ENCODE results near the gene RFC4. TPM values are rescaled to one million over a fixed set of nuclear protein-coding genes. Genes with fewer than 3 reads are reported as not detected.

The RFC4 gene
- total and polyA plus RNA-seq, 9 of the 15 experiments (the other 6 are each of a cell fraction or from before 2014, with no cell fraction given) = 105 to 227 (median 180) TPM

- TF ChIP-seq SMARCA4 (IDR thresholded peaks at IDR 0.05) = no peak
- TF ChIP-seq MBD1 (CRISPR knock-in tag; IDR thresholded peaks at IDR 0.05) = no peak
- TF ChIP-seq FOXM1 (IDR thresholded peaks at IDR 0.05; ENCODE audit: low read depth) = peak; percentile 71
- TF ChIP-seq FOXM1 (CRISPR knock-in tag; IDR thresholded peaks at IDR 0.05; ENCODE audit: low read depth) = no peak
- TF ChIP-seq ATF1 (CRISPR knock-in tag; IDR thresholded peaks at IDR 0.05) = peak; percentile 61; the same call in 1 of the 2 replicates
- peak; percentile 93 for TF ChIP-seq ATF1 (tag; IDR thresholded peaks at IDR 0.05)
- no peak for TF ChIP-seq ILK (tag; IDR thresholded peaks at IDR 0.05; ENCODE audit: borderline replicate concordance, low read depth)
- TF ChIP-seq ZNF583 (CRISPR knock-in tag; IDR thresholded peaks at IDR 0.05) = no peak
- peak; percentile 92 for TF ChIP-seq SMAD4 (CRISPR knock-in tag; conservative IDR thresholded peaks at IDR 0.05)
- TF ChIP-seq SIX5 (IDR thresholded peaks at IDR 0.05; ENCODE audit: borderline replicate concordance in 1 of 2, insufficient read depth in 1 of 2, low read depth in 1 of 2, low read length in 2 of 2) = no peak
- peak; percentile 74 for TF ChIP-seq DPF2 (IDR thresholded peaks at IDR 0.05)
- TF ChIP-seq CREB3L1 (IDR thresholded peaks at IDR 0.05; ENCODE audit: borderline replicate concordance, low read depth) = peak; percentile 39; the same call in 1 of the 2 replicates
- peak; percentile 89 for TF ChIP-seq MYC (IDR thresholded peaks at IDR 0.05; ENCODE audit: low read depth, low read length)
- TF ChIP-seq MYC (CRISPR knock-in tag; IDR thresholded peaks at IDR 0.05; ENCODE audit: borderline replicate concordance, low read depth) = peak; percentile 85; the same call in 1 of the 2 replicates
- TF ChIP-seq ARID4B (CRISPR knock-in tag; IDR thresholded peaks at IDR 0.05) = peak; percentile 61
- 0 out of 2 replicates have a peak, but pooled peaks have one; percentile 43 for TF ChIP-seq MTA1 (IDR thresholded peaks at IDR 0.05; ENCODE audit: borderline replicate concordance)
- TF ChIP-seq PHB (CRISPR knock-in tag; IDR thresholded peaks at IDR 0.05) = no peak
- 0 out of 2 replicates have a peak, but pooled peaks have one; percentile 35 for TF ChIP-seq GATA2 (CRISPR knock-in tag; IDR thresholded peaks at IDR 0.05)
- peak; percentile 64; the same call in 1 of the 2 replicates for TF ChIP-seq ZBTB12 (CRISPR knock-in tag; IDR thresholded peaks at IDR 0.05)
These were observed 23.1 kb downstream of the RFC4 start, which contains the start of gene EIF4A2 (continued) for GRCh38 chr3:186783058-186783730.

Measured in K562 (cell line).